Lower lobe of right lung (tissue), 2 donors: ENCODE measurements around the gene ARHGEF11. TPM values are rescaled to one million over a fixed set of nuclear protein-coding genes. Genes with fewer than 3 reads are reported as not detected.
"Not testable (repeated sequence)": the region's sequence is repeated elsewhere in the genome, so short reads cannot be mapped to it uniquely, and the experiment has no call there.

Experiments
- ATAC-seq, 2 donors: fragments of 200-7000 bp; cut with Tn5 transposase; one replicate each; pipeline ENCODE4 v1.9.1; 2020 to 2022; ENCODE audit warnings: mild to moderate bottlenecking in 2 of 2, moderate library complexity in 2 of 2
- DNase-seq: peaks from one replicate; pipeline ENCODE4 v3.0.0-alpha.2; 2020
- H3K27ac ChIP-seq: fragments of 200-600 bp; one replicate; pipeline ENCODE4 v1.8.0; 2022
- H3K27me3 ChIP-seq: fragments of 200-600 bp; one replicate; pipeline ENCODE4 v1.8.0; 2022; ENCODE audit warnings: low read depth
- H3K36me3 ChIP-seq: fragments of 200-600 bp; one replicate; pipeline ENCODE4 v1.8.0; 2022; ENCODE audit warnings: mild to moderate bottlenecking
- H3K4me1 ChIP-seq: fragments of 200-600 bp; one replicate; pipeline ENCODE4 v1.8.0; 2022
- H3K4me3 ChIP-seq: fragments of 200-600 bp; one replicate; pipeline ENCODE4 v1.8.0; 2022; ENCODE audit warnings: mild to moderate bottlenecking
- H3K9me3 ChIP-seq: fragments of 200-600 bp; one replicate; pipeline ENCODE4 v1.8.0; 2022
- CTCF ChIP-seq: fragments of 200-600 bp; IDR thresholded peaks from one replicate; pipeline ENCODE4 v1.8.0; 2022; ENCODE audit warnings: antibody characterized with exemption, mild to moderate bottlenecking
- intact Hi-C: fragments of 100-400 bp; cut with DNase I; formaldehyde crosslinking; loops from one replicate; pipeline ENCODE4 v1.11.0; 2022
- total RNA-seq: library from RNA; stranded (reverse); fragmentation: NEBNext Ultra II Directional; extraction: Animal tissue kit (Norgen Biotek cat#: 25700); gene quantifications from one replicate; pipeline ENCODE4 v1.2.1, GENCODE V29; 2021
- donor health status: DM: no; HTN: yes; CAD: no; lungs with severe emphysema.

Gene ARHGEF11
- total RNA-seq, 1 donor from 2014 or later, result 54.5 TPM

- intact Hi-C loops, result no loop called here
- ATAC-seq, result no peak
- H3K27me3 ChIP-seq, result peaks cover 45% of the 10 kb centered on the region
Measured at GRCh38 chr1:156928043-156928602, 117.4 kb downstream of the ARHGEF11 start.

GRCh38 chr1:156927215-156928042, 118.1 kb downstream of the ARHGEF11 start:
- Histone ChIP-seq H3K36me3 (no peaks in the 10 kb centered on the region), H3K27ac (no peak overlapping the region), H3K27me3 (peaks cover 52% of the 10 kb centered on the region), H3K9me3 (no peaks in the 10 kb centered on the region), H3K4me1 (peaks cover 30% of the 10 kb centered on the region), H3K4me3 (peak overlapping the region; percentile 29)
- peak; percentile 66 to 78 for ATAC-seq
- TF ChIP-seq CTCF, result peak; percentile 73
- intact Hi-C loops, result no loop called here
- peak; percentile 83 for DNase-seq

More at GRCh38 chr1:156928043-156928602, 117.4 kb downstream of the ARHGEF11 start:
- TF ChIP-seq CTCF, result no peak
- Histone ChIP-seq H3K4me3 (peak overlapping the region; percentile 29), H3K9me3 (no peaks in the 10 kb centered on the region), H3K27ac (no peak overlapping the region), H3K4me1 (peaks cover 30% of the 10 kb centered on the region), H3K36me3 (no peaks in the 10 kb centered on the region)
- no peak for DNase-seq

DNA sequence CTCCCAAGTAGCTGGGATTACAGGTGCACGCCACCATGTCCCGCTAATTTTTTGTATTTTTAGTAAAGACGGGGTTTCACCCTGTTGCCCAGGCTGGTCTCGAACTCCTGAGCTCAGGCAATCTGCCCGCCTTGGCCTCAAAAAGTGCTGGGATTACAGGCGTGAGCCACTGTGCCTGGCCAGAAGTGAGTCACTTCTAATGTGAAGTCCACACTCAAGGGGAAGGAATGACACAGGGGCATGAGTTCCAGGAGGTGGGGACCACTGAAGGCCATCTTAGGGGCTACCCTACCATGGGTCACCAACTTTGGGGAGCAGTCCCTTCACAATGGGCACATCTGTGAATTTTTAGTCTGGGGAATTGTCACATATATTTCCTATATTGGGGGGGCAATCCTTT, 118.8 kb downstream of the ARHGEF11 start:
- H3K4me3 ChIP-seq, ATAC-seq, H3K27ac ChIP-seq, DNase-seq, H3K36me3 ChIP-seq, intact Hi-C loops, H3K9me3 ChIP-seq: not testable (repeated sequence)
- peaks cover 27% of the 10 kb centered on the region for H3K4me1 ChIP-seq
- peaks cover 59% of the 10 kb centered on the region for H3K27me3 ChIP-seq

DNA sequence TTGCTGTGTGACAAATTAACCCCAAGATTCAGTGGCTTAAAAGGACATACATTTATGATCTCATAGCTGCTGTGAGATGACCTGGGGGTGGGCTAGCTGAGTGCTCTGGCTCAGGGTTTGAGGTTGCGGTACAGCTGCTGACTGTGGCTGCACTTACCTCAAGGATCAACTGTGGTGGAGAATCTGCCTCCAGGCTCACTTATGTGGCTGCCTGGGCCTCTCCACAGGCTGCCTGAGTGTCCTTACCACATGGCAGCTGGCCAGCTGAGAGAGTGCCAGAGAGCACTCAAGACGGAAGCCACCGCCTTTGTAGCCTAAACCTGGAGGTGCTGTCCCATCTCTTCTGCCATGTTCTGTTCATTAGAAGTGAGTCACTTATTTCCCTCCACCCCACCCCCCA, 119.4 kb downstream of the ARHGEF11 start:
- H3K4me1 ChIP-seq, result peaks cover 22% of the 10 kb centered on the region
- ATAC-seq, result peak; percentile 62 to 70
- no peaks in the 10 kb centered on the region for H3K9me3 ChIP-seq
- H3K4me3 ChIP-seq, result no peak overlapping the region
- peaks cover 63% of the 10 kb centered on the region for H3K27me3 ChIP-seq
- intact Hi-C loops, result no loop called here
- TF ChIP-seq CTCF, result no peak
- peak; percentile 84 for DNase-seq
- H3K36me3 ChIP-seq, result no peaks in the 10 kb centered on the region
- H3K27ac ChIP-seq, result no peak overlapping the region

- peaks cover 71% of the 10 kb centered on the region for H3K27me3 ChIP-seq
- no peak for DNase-seq
- H3K36me3 ChIP-seq, result no peaks in the 10 kb centered on the region
Measured at GRCh38 chr1:156925154-156926010, 120.2 kb downstream of the ARHGEF11 start.

More at GRCh38 chr1:156925154-156926010, 120.2 kb downstream of the ARHGEF11 start:
- no peaks in the 10 kb centered on the region for H3K9me3 ChIP-seq
- H3K27ac ChIP-seq, result no peak overlapping the region
- peaks cover 26% of the 10 kb centered on the region for H3K4me1 ChIP-seq
- no peak overlapping the region for H3K4me3 ChIP-seq
- intact Hi-C loops, result no loop called here
- TF ChIP-seq CTCF, result no peak
- ATAC-seq, result no peak
